ENCODE results near the gene IL4I1. TPM values are rescaled to one million over a fixed set of nuclear protein-coding genes. Genes with fewer than 3 reads are reported as not detected.
A peak's percentile ranks its signal among the peaks of the same experiment; 100 is the strongest.

IL4I1 gene
- polyA plus RNA-seq, 3 donors: 5.6 to 7.6 (median 7.0) TPM

DNA sequence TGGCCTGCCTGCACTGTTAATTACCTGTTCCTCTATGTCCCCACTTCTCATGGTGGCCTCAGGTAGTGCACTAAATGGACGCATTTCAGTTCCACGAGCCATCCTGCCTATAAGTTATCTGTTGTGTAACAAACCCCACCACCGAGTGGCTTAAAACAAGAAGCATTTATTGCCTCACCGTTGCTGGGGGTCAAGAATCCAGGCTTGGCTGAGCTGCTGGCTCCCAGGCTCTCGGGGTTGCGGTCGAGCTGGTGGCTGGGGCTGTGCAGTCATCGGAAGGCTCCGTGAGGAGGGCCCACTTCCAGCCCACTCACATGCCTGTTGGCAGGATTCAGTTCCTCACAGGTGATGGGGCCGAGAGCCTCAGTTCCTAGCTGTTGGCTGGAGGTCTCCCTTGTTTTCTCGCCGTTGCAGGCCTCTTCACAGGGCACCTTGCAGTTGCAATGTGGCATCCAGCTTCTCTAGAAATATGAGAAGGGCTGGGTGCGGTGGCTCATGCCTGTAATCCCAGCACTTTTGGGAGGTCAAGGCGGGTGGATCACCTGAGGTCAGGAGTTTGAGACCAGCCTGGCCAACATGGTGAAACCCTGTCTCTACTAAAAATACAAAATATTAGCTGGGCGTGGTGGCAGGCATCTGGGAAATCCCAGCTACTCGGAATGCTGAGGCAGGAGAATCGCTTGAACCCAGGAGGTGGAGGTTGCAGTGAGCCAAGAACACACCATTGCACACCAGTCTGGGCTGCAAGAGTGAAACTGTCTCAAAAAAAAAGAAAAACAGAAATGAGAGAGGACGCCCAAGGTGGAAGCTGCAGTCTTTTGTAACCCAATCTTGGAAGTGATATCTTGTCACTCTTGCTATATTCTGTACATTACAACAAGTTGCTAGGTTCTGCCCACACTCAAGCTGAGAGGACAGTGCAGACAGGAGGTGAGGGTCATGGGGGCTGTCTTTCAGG is 52.3 kb downstream of the IL4I1 start:
- Histone ChIP-seq H2AFZ (ENCODE audit: insufficient read depth, low read depth, low read length, poor library complexity, severe bottlenecking) (no peak overlapping the region), H3K4me2 (replicated peaks; ENCODE audit: extremely low read depth, low read length, poor library complexity, severe bottlenecking) (no peak overlapping the region), H3K9ac (ENCODE audit: insufficient read depth, low read length, poor library complexity, severe bottlenecking) (no peak overlapping the region), H3K4me3 (replicated peaks in 1 of 3; ENCODE audit: low read depth in 2 of 3, low read length in 3 of 3) (no peak overlapping the region), H3K79me2 (ENCODE audit: insufficient read depth, low read length) (no peaks in the 10 kb centered on the region), H3K36me3 (replicated peaks in 1 of 2; ENCODE audit: control insufficient read depth in 1 of 2, insufficient read depth in 2 of 2, low read length in 2 of 2) (peaks cover 8 to 16% of the 10 kb centered on the region in 2 donors), H3K27me3 (ENCODE audit: control insufficient read depth in 2 of 2, insufficient read depth in 2 of 2, low read length in 2 of 2) (no peaks in the 10 kb centered on the region), H3K27ac (ENCODE audit: low read depth in 1 of 2, low read length in 2 of 2) (peak overlapping the region; percentile 26 to 31), H4K20me1 (ENCODE audit: insufficient read depth, low read length) (no peaks in the 10 kb centered on the region), H3K4me1 (ENCODE audit: control insufficient read depth in 1 of 2, insufficient read depth in 2 of 2, low read length in 2 of 2) (peaks cover 34 to 39% of the 10 kb centered on the region in 2 donors), H3K9me3 (replicated peaks in 1 of 2; ENCODE audit: control insufficient read depth in 1 of 2, insufficient read depth in 1 of 2, low read length in 2 of 2) (peaks cover 0 to 4% of the 10 kb centered on the region in 2 donors)
- intact Hi-C loops (cut with micrococcal nuclease): no loop called here
- WGBS (ENCODE audit: insufficient coverage): 23% methylated on average over 14 of the region's 18 CpGs
- peaks cover 9 to 17% of the 10 kb centered on the region in 2 donors for H3K36me3 Mint-ChIP-seq
- no peak overlapping the region for H3K4me3 Mint-ChIP-seq
- peak; percentile 26 to 48 (median 28) for DNase-seq
- TF ChIP-seq, protein P1, sequence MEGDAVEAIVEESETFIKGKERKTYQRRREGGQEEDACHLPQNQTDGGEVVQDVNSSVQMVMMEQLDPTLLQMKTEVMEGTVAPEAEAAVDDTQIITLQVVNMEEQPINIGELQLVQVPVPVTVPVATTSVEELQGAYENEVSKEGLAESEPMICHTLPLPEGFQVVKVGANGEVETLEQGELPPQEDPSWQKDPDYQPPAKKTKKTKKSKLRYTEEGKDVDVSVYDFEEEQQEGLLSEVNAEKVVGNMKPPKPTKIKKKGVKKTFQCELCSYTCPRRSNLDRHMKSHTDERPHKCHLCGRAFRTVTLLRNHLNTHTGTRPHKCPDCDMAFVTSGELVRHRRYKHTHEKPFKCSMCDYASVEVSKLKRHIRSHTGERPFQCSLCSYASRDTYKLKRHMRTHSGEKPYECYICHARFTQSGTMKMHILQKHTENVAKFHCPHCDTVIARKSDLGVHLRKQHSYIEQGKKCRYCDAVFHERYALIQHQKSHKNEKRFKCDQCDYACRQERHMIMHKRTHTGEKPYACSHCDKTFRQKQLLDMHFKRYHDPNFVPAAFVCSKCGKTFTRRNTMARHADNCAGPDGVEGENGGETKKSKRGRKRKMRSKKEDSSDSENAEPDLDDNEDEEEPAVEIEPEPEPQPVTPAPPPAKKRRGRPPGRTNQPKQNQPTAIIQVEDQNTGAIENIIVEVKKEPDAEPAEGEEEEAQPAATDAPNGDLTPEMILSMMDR (IDR thresholded peaks at IDR 0.05): no peak
- peaks cover 3 to 9% (median 5%) of the 10 kb centered on the region in 7 donors for H3K9me3 Mint-ChIP-seq
- peaks cover 34% of the 10 kb centered on the region for H3K4me1 Mint-ChIP-seq
- peak overlapping the region in 6 of 7 donors; percentile 2 to 74 (median 46) for H3K27ac Mint-ChIP-seq
- H3K27me3 Mint-ChIP-seq (ENCODE audit: low read depth in 3 of 3): peaks cover 0 to 3% (median 2%) of the 10 kb centered on the region in 3 donors

DNA sequence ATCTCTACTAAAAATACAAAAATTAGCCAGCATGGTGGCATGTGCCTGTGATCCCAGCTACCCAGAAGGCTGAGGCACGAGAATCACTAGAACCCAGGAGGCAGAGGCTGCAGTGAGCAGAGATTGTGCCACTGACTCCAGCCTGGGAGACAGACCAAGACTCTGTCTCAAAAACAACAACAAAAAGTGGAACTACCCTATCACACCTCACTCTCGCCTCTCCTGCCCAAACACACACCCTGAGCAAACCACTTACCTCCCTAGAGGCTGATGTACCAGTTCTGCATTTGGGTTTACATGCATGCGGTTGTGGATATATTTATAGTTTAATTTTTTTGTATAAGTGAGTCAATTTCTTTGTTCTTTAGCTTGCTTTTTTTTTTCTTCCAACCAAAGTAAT is 53.4 kb downstream of the IL4I1 start:
- WGBS (ENCODE audit: insufficient coverage): 89% methylated on average over 1 of the region's 3 CpGs
- peaks cover 24% of the 10 kb centered on the region for H3K4me1 Mint-ChIP-seq

More for the DNA sequence above, 53.4 kb downstream of the IL4I1 start:
- Histone ChIP-seq H3K4me2 (replicated peaks; ENCODE audit: extremely low read depth, low read length, poor library complexity, severe bottlenecking) (no peak overlapping the region), H3K27ac (ENCODE audit: low read depth in 1 of 2, low read length in 2 of 2) (no peak overlapping the region), H2AFZ (ENCODE audit: insufficient read depth, low read depth, low read length, poor library complexity, severe bottlenecking) (no peak overlapping the region), H3K4me1 (ENCODE audit: control insufficient read depth in 1 of 2, insufficient read depth in 2 of 2, low read length in 2 of 2) (peaks cover 23 to 27% of the 10 kb centered on the region in 2 donors), H3K36me3 (replicated peaks in 1 of 2; ENCODE audit: control insufficient read depth in 1 of 2, insufficient read depth in 2 of 2, low read length in 2 of 2) (peaks cover 19 to 28% of the 10 kb centered on the region in 2 donors), H3K4me3 (replicated peaks in 1 of 3; ENCODE audit: low read depth in 2 of 3, low read length in 3 of 3) (no peak overlapping the region), H3K9ac (ENCODE audit: insufficient read depth, low read length, poor library complexity, severe bottlenecking) (no peak overlapping the region), H3K9me3 (replicated peaks in 1 of 2; ENCODE audit: control insufficient read depth in 1 of 2, insufficient read depth in 1 of 2, low read length in 2 of 2) (no peaks in the 10 kb centered on the region), H3K27me3 (ENCODE audit: control insufficient read depth in 2 of 2, insufficient read depth in 2 of 2, low read length in 2 of 2) (no peaks in the 10 kb centered on the region), H3K79me2 (ENCODE audit: insufficient read depth, low read length) (no peaks in the 10 kb centered on the region), H4K20me1 (ENCODE audit: insufficient read depth, low read length) (no peaks in the 10 kb centered on the region)
- TF ChIP-seq, protein P1 (IDR thresholded peaks at IDR 0.05): no peak
- H3K27ac Mint-ChIP-seq: no peak overlapping the region
- H3K36me3 Mint-ChIP-seq: peaks cover 20 to 25% of the 10 kb centered on the region in 2 donors
- intact Hi-C loops (cut with micrococcal nuclease): no loop called here
- no peak overlapping the region for H3K4me3 Mint-ChIP-seq
- H3K27me3 Mint-ChIP-seq (ENCODE audit: low read depth in 3 of 3): peaks cover 0 to 2% (median 0%) of the 10 kb centered on the region in 3 donors
- H3K9me3 Mint-ChIP-seq: peaks cover 0 to 5% (median 0%) of the 10 kb centered on the region in 7 donors
- DNase-seq: no peak
